GM10248 (cell line): ENCODE measurements around the gene IKZF5.

ENCODE experiments used
- CTCF ChIA-PET: fragments of 300-600 bp; sonication (Branson Sonifier 250); formaldehyde crosslinking; extraction: SDS; loops from one replicate; lab custom pipeline; 2021; ENCODE audit warnings: antibody characterized with exemption; lab: Yijun Ruan, JAX
- POLR2A ChIA-PET: fragments of 350-650 bp; sonication (Branson Sonifier 250); formaldehyde crosslinking; extraction: SDS; loops from one replicate; lab custom pipeline; 2020; ENCODE audit warnings: antibody characterized with exemption; lab: Yijun Ruan, JAX
- DNase-seq: peaks from one replicate; pipeline ENCODE4 v3.0.0; 2012; ENCODE audit errors: extremely low spot score
- CTCF ChIP-seq: IDR thresholded peaks from 2 replicates; pipeline ENCODE4 v1.5.1; 2012; ENCODE audit warnings: mild to moderate bottlenecking, low read depth; ENCODE audit errors: extremely low read depth, missing control alignments, control extremely low read depth

Gene IKZF5

GRCh38 chr10:122962405-122962804 lies 46.2 kb downstream of the IKZF5 start:
- ChIA-PET POLR2A (no interaction called here), CTCF (interaction anchor here (1.0 to 1.4 kb wide), 4 partner anchors 11 to 82 kb away, joined by 3 to 4 read pairs (median 3); partner anchors contain the start of gene PSTK)
- no peak for TF ChIP-seq CTCF
- no peak for DNase-seq

DNA sequence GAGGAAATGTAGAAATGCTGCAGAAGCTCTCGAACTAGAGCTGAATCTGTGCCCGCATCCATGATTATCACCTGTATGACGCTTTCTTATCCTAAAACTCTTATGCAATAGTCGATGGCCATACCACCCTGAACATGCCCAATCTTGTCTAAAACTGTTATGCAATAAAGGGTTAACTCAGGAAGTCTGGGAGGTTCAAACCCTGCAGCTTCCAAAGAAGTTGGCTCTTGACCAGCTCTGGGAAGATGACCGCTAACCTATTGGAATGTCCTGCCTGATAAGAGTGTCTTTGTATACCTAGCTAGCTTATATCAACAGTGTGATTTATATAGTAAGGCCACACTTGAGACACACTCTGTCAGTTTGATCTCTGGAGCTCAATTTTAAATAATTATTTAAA lies 51.1 kb downstream of the IKZF5 start:
- ChIA-PET POLR2A (no interaction called here), CTCF (interaction anchor here (0.7 to 1.8 kb wide), 6 partner anchors 11 to 51 kb away, joined by 3 to 7 read pairs (median 3); partner anchors contain the start of genes IKZF5 and PSTK)
- TF ChIP-seq CTCF = no peak
- no peak for DNase-seq

DNA sequence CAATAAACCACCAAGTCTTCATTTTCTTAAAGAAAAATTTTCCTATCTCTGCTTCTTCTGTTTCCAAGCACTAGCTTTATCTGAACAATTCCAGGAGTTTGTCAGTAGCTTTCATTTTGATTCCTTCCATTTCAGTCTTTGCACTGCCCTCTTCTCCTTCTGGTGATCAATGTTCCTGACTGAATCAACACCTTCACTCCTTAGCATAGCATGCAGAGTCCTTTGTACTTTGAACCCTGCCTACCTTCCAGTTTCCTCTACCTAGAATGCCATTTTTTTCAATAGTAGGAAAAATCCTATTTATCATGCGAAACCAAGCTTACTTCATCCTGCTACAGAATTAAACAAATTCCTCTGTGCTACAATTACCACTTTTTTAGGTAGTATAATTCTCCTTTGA lies 52.7 kb downstream of the IKZF5 start:
- no peak for TF ChIP-seq CTCF
- ChIA-PET POLR2A (no interaction called here), CTCF (interaction anchor here (1.3 to 2.2 kb wide), 4 partner anchors 10 to 40 kb away, joined by 3 to 11 read pairs (median 6); partner anchors contain the start of gene PSTK)
- no peak for DNase-seq

GRCh38 chr10:122954731-122955050 lies 53.9 kb downstream of the IKZF5 start:
- ChIA-PET CTCF (interaction anchor here (1.3 to 2.2 kb wide), 5 partner anchors 13 to 67 kb away, joined by 3 to 11 read pairs (median 4); partner anchors contain the start of gene PSTK), POLR2A (no interaction called here)
- no peak for DNase-seq
- TF ChIP-seq CTCF = no peak

GRCh38 chr10:122953902-122954730 lies 54.5 kb downstream of the IKZF5 start, which contains the start of gene C10orf88:
C10orf88 (minus strand) TSS chr10:122954227; CDS start chr10:122954178, 49 bp downstream.
- TF ChIP-seq CTCF = no peak
- ChIA-PET CTCF (interaction anchor here (1.3 to 2.2 kb wide), 5 partner anchors 14 to 67 kb away, joined by 3 to 11 read pairs (median 4); partner anchors contain the start of gene PSTK), POLR2A (interaction anchor here (0.6 kb wide), 1 partner anchor 191 kb away, joined by 3 read pairs; no protein-coding TSS in a partner anchor)
- peak; percentile 98 for DNase-seq

GRCh38 chr10:122949296-122949695 lies 59.3 kb downstream of the IKZF5 start:
- no peak for TF ChIP-seq CTCF
- ChIA-PET POLR2A (no interaction called here), CTCF (no interaction called here)
- DNase-seq = no peak
